ENCODE results near the gene BRAF. TPM values are rescaled to one million over a fixed set of nuclear protein-coding genes. Genes with fewer than 3 reads are reported as not detected.

The BRAF gene
- total RNA-seq, 1 experiment from 2014 or later = 15.2 TPM

DNA sequence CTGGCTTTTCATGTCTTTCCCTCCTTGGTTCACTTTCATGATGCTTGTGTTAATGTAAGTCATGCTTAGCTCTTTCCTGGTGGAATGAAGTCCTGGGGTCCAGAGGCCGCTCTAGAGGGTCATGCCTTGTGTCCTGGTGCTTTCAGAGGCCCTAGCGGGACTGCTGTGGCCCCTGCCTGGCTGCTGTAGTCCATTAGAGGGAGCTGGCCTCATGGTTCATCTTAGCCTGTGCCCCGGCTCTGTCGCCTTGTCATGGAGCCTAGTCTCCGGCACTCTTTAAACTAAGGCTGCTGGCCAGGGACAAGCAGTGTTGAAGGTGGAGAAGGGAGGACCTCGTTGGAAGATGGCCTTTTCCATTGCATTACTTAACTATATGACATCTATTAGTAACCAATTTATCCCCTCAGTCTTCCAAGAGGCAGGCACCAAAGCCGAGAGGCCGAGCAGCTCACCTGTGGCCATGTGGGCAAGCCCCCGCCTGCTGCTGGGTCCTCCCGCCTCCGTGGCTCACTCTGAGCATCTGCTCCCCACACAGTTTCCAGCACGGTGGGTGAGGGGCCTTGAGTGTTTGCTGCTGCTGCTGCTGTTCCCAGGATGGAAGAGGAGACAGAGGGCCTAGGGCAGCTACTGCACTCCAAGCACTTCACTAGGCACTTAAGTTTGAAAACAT lies 233.2 kb downstream of the BRAF start:
- no peak for DNase-seq
- no peaks in the 10 kb centered on the region for H4K20me1 ChIP-seq (ENCODE audit: low read length)

DNA sequence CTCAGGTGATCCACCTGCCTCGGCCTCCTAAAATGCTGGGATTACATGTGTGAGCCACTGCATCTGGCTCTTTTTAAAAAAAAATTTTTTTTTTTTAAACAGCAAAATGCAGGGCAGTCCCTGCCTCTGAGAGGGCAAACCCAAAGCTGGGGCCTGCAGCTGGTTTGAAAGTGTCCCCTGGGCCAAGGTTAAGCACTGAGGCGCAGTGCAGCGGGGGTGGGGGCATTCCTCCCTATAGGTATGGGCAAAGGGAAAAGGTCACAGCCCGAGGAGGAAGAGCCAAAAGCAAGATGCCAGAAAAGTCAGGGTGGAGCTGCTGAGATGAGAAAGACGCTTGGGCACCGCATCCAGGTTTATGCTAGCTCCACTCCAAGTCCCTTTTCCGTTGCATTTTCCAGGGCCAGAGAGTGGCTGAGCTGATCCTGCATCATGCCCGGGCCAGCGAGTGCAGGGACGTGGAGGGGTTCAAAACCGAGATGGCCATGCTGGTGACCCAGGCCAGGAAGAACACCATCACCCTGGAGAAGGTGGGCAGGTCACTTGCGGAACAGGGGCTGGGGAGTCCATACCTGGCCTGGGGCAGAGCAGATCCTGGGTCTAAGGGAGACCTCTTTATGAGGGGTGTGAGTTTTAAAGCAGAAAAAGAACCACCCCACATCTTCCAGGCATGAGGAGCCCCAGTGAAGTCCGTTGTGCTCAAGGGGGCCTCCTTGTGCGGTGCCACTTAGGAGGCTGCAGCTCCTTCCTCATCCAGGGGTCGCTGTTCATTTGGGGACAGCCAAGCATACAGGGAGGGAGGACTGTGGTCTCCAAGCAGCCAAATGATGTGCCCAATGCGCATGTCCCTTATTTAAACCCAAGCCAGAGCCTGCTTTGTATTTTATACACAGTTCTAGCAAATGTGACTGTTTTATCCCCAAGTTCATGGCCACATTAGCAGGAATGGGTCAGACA lies 235.3 kb downstream of the BRAF start:
- Histone ChIP-seq H3K79me2 (ENCODE audit: low read length) (no peaks in the 10 kb centered on the region), H3K4me2 (ENCODE audit: low read length) (no peak overlapping the region), H3K4me3 (ENCODE audit: low read length) (no peak overlapping the region), H3K27me3 (ENCODE audit: low read length) (no peaks in the 10 kb centered on the region), H3K36me3 (ENCODE audit: low read depth, low read length) (no peaks in the 10 kb centered on the region), H3K9me2 (replicated peaks; ENCODE audit: low read length) (no peaks in the 10 kb centered on the region), H2AFZ (ENCODE audit: low read length) (no peak overlapping the region), H4K20me1 (ENCODE audit: low read length) (no peaks in the 10 kb centered on the region), H3F3A (ENCODE audit: low read length, unreplicated experiment) (no peaks in the 10 kb centered on the region), H3K9ac (ENCODE audit: low read length) (no peak overlapping the region), H3K4me1 (ENCODE audit: insufficient read depth, low read length) (no peaks in the 10 kb centered on the region), H3K27ac (ENCODE audit: low read length) (no peak overlapping the region), H3K9me3 (ENCODE audit: low read length) (no peaks in the 10 kb centered on the region)
- CTCF ChIA-PET = no interaction called here
- POLR2A ChIA-PET (ENCODE audit: unreplicated experiment) = no interaction called here
- DNase-seq (no peak), ATAC-seq (no peak)
- no TSS peak for BruUV-seq (replicated peaks)
- intact Hi-C loops (cut with micrococcal nuclease) = no loop called here
- TF ChIP-seq EZH2phosphoT487 (IDR thresholded peaks at IDR 0.05; ENCODE audit: borderline replicate concordance, low read length) = no peak
- TF ChIP-seq EZH2 (IDR thresholded peaks at IDR 0.05; ENCODE audit: low read length, unreplicated experiment) = no peak
- TF ChIP-seq CTCF (conservative IDR thresholded peaks at IDR 0.05; ENCODE audit: low read depth, low read length) = no peak

More for the DNA sequence above, 233.2 kb downstream of the BRAF start:
- H3K27me3 ChIP-seq (ENCODE audit: low read length) = no peaks in the 10 kb centered on the region
- CTCF ChIA-PET = no interaction called here
- H3K9me3 ChIP-seq (ENCODE audit: low read length) = no peaks in the 10 kb centered on the region
- intact Hi-C loops (cut with micrococcal nuclease) = no loop called here
- H3F3A ChIP-seq (ENCODE audit: low read length, unreplicated experiment) = no peaks in the 10 kb centered on the region
- no peak overlapping the region for H3K4me3 ChIP-seq (ENCODE audit: low read length)
- no peak overlapping the region for H3K4me2 ChIP-seq (ENCODE audit: low read length)
- H2AFZ ChIP-seq (ENCODE audit: low read length) = no peak overlapping the region
- no peaks in the 10 kb centered on the region for H3K9me2 ChIP-seq (replicated peaks; ENCODE audit: low read length)
- no peak for ATAC-seq
- peaks cover 6% of the 10 kb centered on the region; the same call in 1 of the 2 replicates for H3K4me1 ChIP-seq (ENCODE audit: insufficient read depth, low read length)
- TF ChIP-seq EZH2 (IDR thresholded peaks at IDR 0.05; ENCODE audit: low read length, unreplicated experiment) = no peak
- no peak for TF ChIP-seq CTCF (conservative IDR thresholded peaks at IDR 0.05; ENCODE audit: low read depth, low read length)
- no peak for TF ChIP-seq EZH2phosphoT487 (IDR thresholded peaks at IDR 0.05; ENCODE audit: borderline replicate concordance, low read length)
- no peak overlapping the region for H3K9ac ChIP-seq (ENCODE audit: low read length)
- no peak overlapping the region for H3K27ac ChIP-seq (ENCODE audit: low read length)
- no TSS peak for BruUV-seq (replicated peaks)
- POLR2A ChIA-PET (ENCODE audit: unreplicated experiment) = no interaction called here
- no peaks in the 10 kb centered on the region for H3K79me2 ChIP-seq (ENCODE audit: low read length)
- H3K36me3 ChIP-seq (ENCODE audit: low read depth, low read length) = no peaks in the 10 kb centered on the region

Data from PC-3 (cell line).